Activated CD8-positive, alpha-beta T cell treated with anti-CD3 and anti-CD28 coated beads, Interleukin-2, amount 10 ng/mL, durations not matched to agents 7 days and 5 days (primary cell): ENCODE results near the gene SLC50A1. TPM values are rescaled to one million over a fixed set of nuclear protein-coding genes. Genes with fewer than 3 reads are reported as not detected.
"Not testable (repeated sequence)": the region's sequence is repeated elsewhere in the genome, so short reads cannot be mapped to it uniquely, and the experiment has no call there.

Experiments
- ATAC-seq: fragments of 150-1000 bp; cut with Tn5 transposase; one replicate; pipeline ENCODE4 v1.10.0; 2021; ENCODE audit warnings: moderate library complexity
- CTCF ChIA-PET: fragments of 350-600 bp; sonication (Branson Sonifier 250); formaldehyde crosslinking; loops from one replicate; lab custom pipeline; 2021; ENCODE audit warnings: antibody characterized with exemption; lab: Charles Lee
- POLR2A ChIA-PET: fragments of 350-600 bp; sonication (Branson Sonifier 250); formaldehyde crosslinking; loops from one replicate; lab custom pipeline; 2021; ENCODE audit warnings: antibody characterized with exemption; lab: Charles Lee
- DNase-seq: peaks from one replicate; pipeline ENCODE4 v3.0.0-alpha.2; 2020
- H3K27ac Mint-ChIP-seq: one replicate; pipeline ENCODE4 v1.8.0; 2021; ENCODE audit warnings: mild to moderate bottlenecking, mixed read lengths
- H3K27me3 Mint-ChIP-seq: one replicate; pipeline ENCODE4 v1.8.0; 2021; ENCODE audit warnings: low read depth, mixed read lengths
- H3K36me3 Mint-ChIP-seq: one replicate; pipeline ENCODE4 v1.8.0; 2021; ENCODE audit warnings: low read depth, mixed read lengths
- H3K4me1 Mint-ChIP-seq: one replicate; pipeline ENCODE4 v1.8.0; 2021; ENCODE audit warnings: low read depth, mixed read lengths
- H3K4me3 Mint-ChIP-seq: one replicate; pipeline ENCODE4 v1.8.0; 2021; ENCODE audit warnings: mild to moderate bottlenecking, mixed read lengths
- H3K9me3 Mint-ChIP-seq: one replicate; pipeline ENCODE4 v1.8.0; 2022; ENCODE audit warnings: mixed read lengths; ENCODE audit not compliant: insufficient read depth
- total RNA-seq, 2 experiments: library from RNA; stranded (reverse); gene quantifications; one replicate each; pipeline ENCODE4 v1.2.3, GENCODE V29; 2021

Gene SLC50A1
- total RNA-seq, 2 experiments from 2014 or later, result 37.5 to 38.9 TPM

GRCh38 chr1:155137154-155137949 lies 1.7 kb downstream of the SLC50A1 start:
- no peak for ATAC-seq
- no peak for DNase-seq
- Mint-ChIP-seq H3K9me3 (no peaks in the 10 kb centered on the region), H3K27ac (peak overlapping the region; percentile 99), H3K27me3 (no peaks in the 10 kb centered on the region), H3K36me3 (peaks cover 24% of the 10 kb centered on the region), H3K4me3 (peak overlapping the region; percentile 98), H3K4me1 (peaks cover 49% of the 10 kb centered on the region)
- ChIA-PET CTCF (interaction anchor here (0.9 to 5.7 kb wide), 9 partner anchors 9 to 72 kb away, joined by 3 to 41 read pairs (median 5); partner anchors contain the start of gene KRTCAP2), POLR2A (interaction anchor here (0.8 to 1.0 kb wide), 3 partner anchors 21 to 56 kb away, joined by 3 to 4 read pairs (median 3); partner anchors contain the start of gene KRTCAP2)

GRCh38 chr1:155139895-155140629 lies 4.4 kb downstream of the SLC50A1 start, which contains the start of gene DPM3:
DPM3 (minus strand) TSS chr1:155140531; CDS start chr1:155140240, 291 bp downstream.
- CTCF ChIA-PET, result interaction anchor here (0.6 to 1.1 kb wide), 5 partner anchors 27 to 55 kb away, joined by 3 to 6 read pairs (median 3); partner anchors contain the start of gene KRTCAP2
- Mint-ChIP-seq H3K27ac (peak within 1 kb of the TSS; percentile 93), H3K9me3 (no peaks in the 10 kb centered on the region)

GRCh38 chr1:155140630-155140953 lies 4.9 kb downstream of the SLC50A1 start:
- DNase-seq (no peak), ATAC-seq (no peak)
- Mint-ChIP-seq H3K4me3 (peak overlapping the region; percentile 98), H3K27ac (peak overlapping the region; percentile 93), H3K27me3 (peaks cover 4% of the 10 kb centered on the region), H3K9me3 (no peaks in the 10 kb centered on the region), H3K36me3 (peaks cover 24% of the 10 kb centered on the region), H3K4me1 (peaks cover 37% of the 10 kb centered on the region)
- CTCF ChIA-PET, result interaction anchor here (0.6 to 1.1 kb wide), 5 partner anchors 27 to 56 kb away, joined by 3 to 6 read pairs (median 3); partner anchors contain the start of gene KRTCAP2
- POLR2A ChIA-PET, result no interaction called here

More at GRCh38 chr1:155139895-155140629, 4.4 kb downstream of the SLC50A1 start, which contains the start of gene DPM3:
- H3K36me3 Mint-ChIP-seq, result peaks cover 24% of the 10 kb centered on the region
- POLR2A ChIA-PET, result no interaction called here
- ATAC-seq, result peak; percentile 77
- peak; percentile 93 for DNase-seq
- peak within 1 kb of the TSS; percentile 98 for H3K4me3 Mint-ChIP-seq
- peaks cover 41% of the 10 kb centered on the region for H3K4me1 Mint-ChIP-seq
- peaks cover 2% of the 10 kb centered on the region for H3K27me3 Mint-ChIP-seq

- Mint-ChIP-seq H3K4me3 (no peak overlapping the region), H3K36me3 (peaks cover 24% of the 10 kb centered on the region), H3K9me3 (no peaks in the 10 kb centered on the region), H3K27me3 (peaks cover 8% of the 10 kb centered on the region), H3K27ac (no peak overlapping the region), H3K4me1 (peaks cover 32% of the 10 kb centered on the region)
- POLR2A ChIA-PET, result no interaction called here
- DNase-seq (no peak), ATAC-seq (no peak)
- CTCF ChIA-PET, result interaction anchor here (2.0 kb wide), 1 partner anchor 31 kb away, joined by 10 read pairs; the partner anchor contains the start of gene KRTCAP2
Observed at GRCh38 chr1:155141749-155142148, 6.1 kb downstream of the SLC50A1 start.

- Mint-ChIP-seq H3K4me1 (peaks cover 2% of the 10 kb centered on the region), H3K27ac (no peak overlapping the region), H3K4me3 (no peak overlapping the region), H3K27me3 (peaks cover 23% of the 10 kb centered on the region), H3K36me3 (no peaks in the 10 kb centered on the region), H3K9me3 (no peaks in the 10 kb centered on the region)
- ATAC-seq (no peak), DNase-seq (no peak)
- ChIA-PET CTCF (interaction anchor here (0.8 to 2.7 kb wide), 5 partner anchors 9 to 56 kb away, joined by 3 to 18 read pairs (median 5); partner anchors contain the start of genes KRTCAP2 and TRIM46), POLR2A (no interaction called here)
Observed at GRCh38 chr1:155145491-155145890, 9.8 kb downstream of the SLC50A1 start.

GRCh38 chr1:155155996-155156643 lies 20.5 kb downstream of the SLC50A1 start:
- H3K4me1 Mint-ChIP-seq, H3K36me3 Mint-ChIP-seq, POLR2A ChIA-PET, H3K4me3 Mint-ChIP-seq, ATAC-seq, DNase-seq, H3K9me3 Mint-ChIP-seq, H3K27ac Mint-ChIP-seq: not testable (repeated sequence)
- CTCF ChIA-PET, result interaction anchor here (1.3 to 1.5 kb wide), 4 partner anchors 10 to 65 kb away, joined by 3 to 4 read pairs (median 4); no protein-coding TSS in a partner anchor
- peaks cover 20% of the 10 kb centered on the region for H3K27me3 Mint-ChIP-seq

- H3K4me1 Mint-ChIP-seq, result no peaks in the 10 kb centered on the region
- no peaks in the 10 kb centered on the region for H3K36me3 Mint-ChIP-seq
- H3K27me3 Mint-ChIP-seq, result peaks cover 14% of the 10 kb centered on the region
- no peaks in the 10 kb centered on the region for H3K9me3 Mint-ChIP-seq
- CTCF ChIA-PET, result interaction anchor here (1.4 kb wide), 1 partner anchor 68 kb away, joined by 3 read pairs; no protein-coding TSS in a partner anchor
- H3K27ac Mint-ChIP-seq, result no peak overlapping the region
- DNase-seq, result no peak
- POLR2A ChIA-PET, result no interaction called here
- no peak for ATAC-seq
- H3K4me3 Mint-ChIP-seq, result no peak overlapping the region
Observed at GRCh38 chr1:155158991-155159390, 23.3 kb downstream of the SLC50A1 start.

GRCh38 chr1:155160128-155160527 lies 24.5 kb downstream of the SLC50A1 start:
- Mint-ChIP-seq H3K27me3 (peaks cover 10% of the 10 kb centered on the region), H3K36me3 (no peaks in the 10 kb centered on the region), H3K9me3 (no peaks in the 10 kb centered on the region), H3K4me3 (no peak overlapping the region), H3K27ac (no peak overlapping the region), H3K4me1 (no peaks in the 10 kb centered on the region)
- no peak for ATAC-seq
- DNase-seq, result no peak
- CTCF ChIA-PET, result interaction anchor here (1.4 kb wide), 1 partner anchor 69 kb away, joined by 3 read pairs; no protein-coding TSS in a partner anchor
- POLR2A ChIA-PET, result no interaction called here

GRCh38 chr1:155162631-155163030 lies 27.0 kb downstream of the SLC50A1 start:
- not testable (repeated sequence) for H3K27ac Mint-ChIP-seq, H3K4me1 Mint-ChIP-seq, H3K9me3 Mint-ChIP-seq, H3K36me3 Mint-ChIP-seq, DNase-seq, H3K4me3 Mint-ChIP-seq, ATAC-seq, H3K27me3 Mint-ChIP-seq
- ChIA-PET POLR2A (interaction anchor here (0.8 kb wide), 1 partner anchor 10 kb away, joined by 3 read pairs; the partner anchor contains the start of gene KRTCAP2), CTCF (interaction anchor here (1.1 to 1.9 kb wide), 3 partner anchors 10 to 77 kb away, joined by 5 to 12 read pairs (median 6); partner anchors contain the start of gene KRTCAP2)

- H3K27ac Mint-ChIP-seq, H3K9me3 Mint-ChIP-seq, POLR2A ChIA-PET, DNase-seq, H3K36me3 Mint-ChIP-seq, H3K27me3 Mint-ChIP-seq, H3K4me3 Mint-ChIP-seq, ATAC-seq: not testable (repeated sequence)
- H3K4me1 Mint-ChIP-seq, result peaks cover 13% of the 10 kb centered on the region
- CTCF ChIA-PET, result interaction anchor here (1.1 to 7.0 kb wide), 4 partner anchors 9 to 78 kb away, joined by 4 to 166 read pairs (median 9); partner anchors contain the start of gene KRTCAP2
Observed at GRCh38 chr1:155163785-155164184, 28.1 kb downstream of the SLC50A1 start.
